HG03060 (cell line): ENCODE results near the gene EMC8.

Source experiments
- ATAC-seq: cut with Tn5 transposase; IDR thresholded peaks from one replicate; pipeline ENCODE4 v1.9.1; 2021; ENCODE audit warnings: low read depth, moderate number of reproducible peaks; ENCODE audit not compliant: unreplicated experiment

The EMC8 gene

DNA sequence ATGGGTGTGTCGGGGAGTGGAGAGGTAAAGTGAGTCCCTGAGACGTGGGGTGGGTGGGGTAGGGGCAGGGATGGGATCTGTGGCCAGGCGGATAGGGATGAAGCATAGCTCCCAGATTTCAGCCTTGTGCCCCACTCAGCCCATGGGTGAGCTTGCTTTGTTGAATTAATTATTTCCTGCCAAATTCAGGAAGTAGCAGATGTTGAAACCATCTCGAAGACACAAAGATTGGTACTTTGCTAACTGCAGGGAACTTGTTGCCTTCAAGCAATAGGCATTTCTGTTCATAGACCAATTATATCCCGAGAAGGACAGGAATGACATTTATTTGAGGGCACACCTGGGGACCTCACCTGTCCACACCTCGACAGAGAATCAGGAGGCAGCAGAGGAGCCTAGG, 37.5 kb downstream of the EMC8 start:
- ATAC-seq, result no peak

DNA sequence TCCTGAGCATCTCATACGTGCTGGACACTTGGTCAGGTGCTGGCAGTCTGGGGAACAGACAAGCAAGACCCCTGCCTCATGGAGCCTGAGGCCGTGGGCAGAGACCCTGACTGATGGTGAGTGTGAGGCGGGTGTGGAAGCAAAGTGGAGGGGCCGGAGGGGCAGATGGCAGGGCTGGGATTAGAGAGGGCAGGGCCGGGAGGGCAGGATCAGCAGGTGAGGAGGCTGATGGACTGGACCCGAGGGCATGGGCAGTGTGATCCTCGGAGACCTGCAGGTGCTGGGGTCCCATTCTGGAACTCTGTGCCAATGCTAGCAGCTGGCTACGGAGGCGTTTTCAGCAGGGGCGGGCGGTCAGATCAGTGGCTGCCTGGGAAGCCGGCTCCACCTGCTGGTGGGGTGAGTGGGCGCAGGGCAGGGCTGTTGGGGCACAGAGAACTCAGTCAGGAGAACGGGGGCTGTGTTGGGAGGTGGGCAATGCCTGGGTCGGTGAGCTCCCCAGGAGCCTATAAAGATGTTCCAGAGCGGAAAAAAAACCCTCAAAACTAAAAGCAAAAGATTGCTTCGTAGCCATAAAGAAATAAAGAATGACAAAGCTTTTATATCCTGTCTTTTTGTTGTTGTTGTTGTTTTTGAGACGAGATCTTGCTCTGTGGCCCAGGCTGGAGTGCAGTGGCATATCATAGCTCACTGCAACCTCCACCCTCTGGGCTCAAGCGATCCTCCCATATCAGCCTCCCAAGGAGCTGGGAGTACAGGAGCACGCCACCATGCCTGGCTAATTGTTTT, 39.5 kb downstream of the EMC8 start:
- ATAC-seq, result no peak

DNA sequence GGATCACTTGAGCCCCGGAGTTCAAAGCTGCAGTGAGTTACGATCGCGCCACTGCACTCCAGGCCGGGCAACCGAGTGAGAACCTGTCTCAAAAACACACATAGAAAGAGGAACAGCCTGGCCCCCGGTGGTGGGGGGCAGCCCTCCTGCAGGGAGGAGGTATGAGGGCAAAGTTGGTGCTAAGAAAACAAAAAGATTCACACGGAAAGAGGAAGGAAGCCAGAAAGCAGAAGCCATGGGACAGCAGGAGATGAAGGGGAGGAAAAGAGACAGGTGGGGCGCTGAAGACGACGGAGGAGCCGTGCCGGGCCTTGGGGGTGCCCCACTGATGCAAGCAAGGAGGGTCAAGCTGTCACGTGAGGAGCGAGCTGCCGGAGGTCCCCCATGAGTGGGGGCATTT, 40.2 kb downstream of the EMC8 start:
- no peak for ATAC-seq

DNA sequence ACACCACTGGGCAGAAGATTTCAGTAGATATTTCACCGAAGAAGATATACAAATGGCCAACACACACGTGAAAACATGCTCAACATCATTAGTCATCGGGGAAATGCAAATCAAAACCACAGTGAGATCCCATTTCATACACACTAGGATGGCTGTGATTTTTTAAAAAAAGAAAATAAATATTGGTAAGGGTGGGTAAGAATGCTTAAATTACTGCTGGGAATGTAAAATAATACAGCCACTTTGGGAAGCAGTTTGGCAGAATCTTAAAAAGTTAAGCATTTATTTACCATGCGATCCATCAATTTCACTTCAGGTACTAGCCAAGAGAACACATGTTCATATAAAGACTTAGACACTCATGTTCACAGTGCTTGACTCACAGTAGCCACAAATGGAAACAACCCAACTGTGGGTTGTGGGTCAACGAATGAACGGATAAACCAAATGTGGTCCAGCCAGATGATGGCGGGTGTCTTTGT, 42.0 kb downstream of the EMC8 start:
- ATAC-seq, result no peak

DNA sequence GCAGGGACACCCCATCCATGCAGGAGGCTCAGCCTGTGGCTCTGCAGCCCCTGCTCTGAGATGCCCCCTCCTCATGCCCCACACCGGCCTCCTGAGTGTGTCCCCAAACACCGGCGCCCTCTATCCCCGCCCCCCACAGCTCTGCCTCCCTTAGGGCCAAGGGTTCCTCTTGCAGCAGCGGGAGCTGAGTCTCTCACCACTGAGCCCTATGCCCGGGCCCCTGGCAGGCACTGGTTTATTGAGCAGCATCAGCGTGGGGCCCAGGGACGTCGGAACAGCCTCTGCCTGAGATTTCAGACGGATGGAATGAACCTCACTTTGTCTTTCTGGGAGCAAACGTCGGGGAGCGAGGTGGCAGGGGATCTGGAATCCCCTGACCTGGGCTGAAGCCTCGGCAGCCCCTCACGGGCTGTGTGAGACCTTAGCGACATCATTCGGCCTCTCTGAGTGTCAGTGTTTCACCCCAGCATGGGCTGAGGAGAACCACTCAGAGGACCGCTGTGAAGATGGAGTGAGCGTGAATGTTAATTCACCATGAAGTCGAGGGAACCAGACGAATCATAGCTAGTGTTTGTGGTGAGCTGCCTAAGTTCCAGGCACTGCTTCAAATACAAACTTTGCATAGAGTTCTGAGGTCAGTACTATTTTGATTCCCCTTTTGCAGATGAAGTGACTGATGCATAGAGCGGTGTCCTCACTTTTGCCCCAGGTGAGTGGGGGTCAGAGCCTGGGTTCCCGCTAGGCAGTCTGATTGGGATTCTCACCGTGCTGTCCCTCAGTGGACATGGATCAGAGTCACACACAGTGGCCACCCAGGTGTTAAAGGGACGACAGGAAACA, 43.2 kb downstream of the EMC8 start:
- peak; percentile 32 for ATAC-seq

DNA sequence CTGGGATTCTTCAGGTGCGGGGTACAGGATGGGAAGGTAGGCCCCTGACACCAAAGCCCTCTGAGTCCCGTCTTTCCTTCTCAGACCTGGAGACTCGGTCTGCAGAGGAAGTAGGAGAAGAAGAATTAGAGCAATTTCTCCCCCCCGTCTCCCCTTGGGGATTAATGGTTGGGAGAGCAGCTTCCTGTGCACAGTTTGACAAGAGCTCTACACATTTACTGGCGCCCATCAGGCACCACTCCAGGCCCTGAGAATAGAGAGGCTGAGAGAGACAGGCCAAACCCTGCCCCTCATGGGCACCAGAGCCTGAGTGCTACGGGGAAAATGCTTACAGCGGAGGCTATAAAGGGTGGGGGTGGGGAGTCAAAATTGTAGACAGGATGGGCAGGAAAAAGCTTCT, 44.9 kb downstream of the EMC8 start:
- ATAC-seq, result no peak

DNA sequence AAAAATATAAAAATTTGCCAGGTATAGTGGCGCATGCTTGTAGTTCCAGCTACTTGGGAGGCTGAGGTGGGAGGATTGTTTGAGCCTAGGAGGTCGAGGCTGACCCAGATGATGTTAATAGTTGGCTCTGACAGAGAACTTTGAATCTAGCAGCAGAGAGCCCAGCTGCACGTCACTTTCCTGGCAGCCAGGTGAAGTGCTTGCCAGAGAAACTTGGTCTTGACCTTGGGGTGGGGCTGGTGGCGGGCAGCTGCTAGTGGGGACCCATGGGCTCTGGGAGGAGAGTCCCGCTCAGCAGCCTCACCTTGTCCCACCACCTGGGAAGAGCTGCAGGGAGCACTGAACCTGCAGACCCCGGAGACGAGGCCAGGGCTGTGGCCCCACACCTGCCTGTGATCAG, 45.4 kb downstream of the EMC8 start:
- no peak for ATAC-seq

DNA sequence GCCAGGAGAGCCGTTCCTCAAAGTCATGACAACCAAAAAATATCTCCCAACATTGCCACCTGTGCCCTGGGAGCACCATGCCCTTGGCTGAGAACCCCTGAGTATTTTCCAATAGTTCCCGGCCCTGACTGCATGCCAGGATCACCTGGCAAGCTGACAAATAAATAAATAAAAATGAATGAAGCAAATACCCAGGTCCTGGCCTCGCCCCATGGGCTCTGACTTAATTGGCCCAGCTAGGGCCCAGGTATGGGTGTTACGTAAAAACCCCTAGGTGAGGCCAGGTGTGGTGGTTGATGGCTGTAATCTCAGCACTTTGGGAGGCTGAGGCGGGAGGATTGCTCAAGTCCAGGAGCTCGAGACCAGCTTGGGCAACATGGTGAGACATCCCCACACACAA, 45.8 kb downstream of the EMC8 start:
- no peak for ATAC-seq

DNA sequence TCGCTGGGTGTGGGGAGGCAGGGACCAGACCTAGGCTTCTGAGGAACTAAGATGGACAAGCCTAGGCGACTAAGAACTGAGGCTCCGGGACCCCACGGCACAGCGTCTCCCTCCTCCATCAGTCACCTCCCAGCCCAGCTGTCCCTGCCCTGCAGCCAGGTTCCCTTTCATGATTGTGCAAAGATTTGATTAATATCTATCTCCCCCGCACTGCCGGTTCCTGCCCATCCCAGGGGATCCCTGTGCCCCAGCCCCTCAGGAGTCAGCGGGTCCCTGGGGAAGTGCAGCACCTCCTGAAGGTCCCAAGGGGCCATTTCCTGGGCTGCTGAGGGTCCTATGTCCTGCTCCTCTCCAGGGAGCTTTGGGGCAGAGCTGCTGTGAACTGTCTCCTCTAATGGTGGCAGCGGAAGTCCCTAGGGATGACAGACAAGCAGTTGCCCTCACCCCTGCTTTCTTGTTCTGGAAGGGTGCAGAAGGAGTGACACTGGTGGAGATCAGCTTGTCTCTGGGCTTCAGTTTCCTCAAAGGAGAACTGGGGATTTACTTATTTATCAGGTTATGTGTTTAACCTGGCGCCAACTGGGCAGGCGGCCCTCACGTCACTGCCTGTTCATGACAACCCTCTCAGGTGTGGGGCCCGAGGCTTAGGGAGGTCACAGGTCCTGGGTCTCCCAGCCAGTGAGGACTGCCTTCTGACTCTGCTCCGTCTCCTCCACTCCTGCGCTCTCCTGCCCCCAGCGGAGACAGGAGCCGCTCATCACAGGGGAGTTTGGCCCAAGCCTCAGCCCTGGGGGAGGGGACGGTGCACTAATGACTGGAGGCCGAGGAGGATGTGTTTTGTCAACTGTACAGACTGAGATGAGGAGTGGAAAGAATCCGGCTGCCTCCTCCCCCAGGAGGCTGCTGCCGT, 46.6 kb downstream of the EMC8 start:
- no peak for ATAC-seq

DNA sequence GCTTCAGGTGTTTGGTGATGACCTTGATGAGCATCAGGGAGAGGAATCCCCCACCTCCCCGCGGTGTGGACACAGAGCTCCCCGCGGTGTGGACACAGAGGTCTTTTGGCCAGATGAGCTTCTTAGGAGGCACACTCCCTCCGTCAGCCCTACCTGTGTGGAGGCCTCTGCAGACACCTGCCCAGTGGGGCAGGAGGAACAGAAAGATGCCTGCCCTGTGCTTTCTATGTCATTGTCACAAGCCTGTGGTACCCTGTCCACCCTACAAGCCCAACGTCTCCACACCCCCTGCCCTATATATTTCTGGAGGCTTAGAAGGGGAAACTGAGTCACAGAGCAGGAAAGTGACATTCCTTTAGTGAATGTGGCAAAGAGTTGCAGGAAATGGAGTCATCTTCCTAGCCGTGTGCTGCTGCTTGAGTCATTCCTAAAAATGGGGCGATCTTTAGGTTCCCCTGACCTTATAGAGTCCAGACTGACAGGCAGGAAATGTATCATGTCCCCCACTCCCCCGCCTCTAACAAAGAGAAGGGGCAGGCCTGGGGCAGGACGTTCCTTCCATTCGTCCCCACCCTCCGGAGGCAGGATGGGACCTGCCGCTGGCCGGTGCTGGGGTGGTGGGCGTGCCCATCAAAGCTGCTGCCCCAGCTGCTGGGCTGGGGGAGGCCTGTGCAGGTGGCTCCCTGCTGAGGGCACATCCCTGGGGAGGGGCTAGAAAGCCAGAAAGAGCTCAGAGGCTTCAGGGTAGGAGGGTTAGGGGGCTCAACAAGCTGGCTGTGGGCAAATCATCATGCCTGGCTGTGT, 47.4 kb downstream of the EMC8 start:
- ATAC-seq, result no peak

DNA sequence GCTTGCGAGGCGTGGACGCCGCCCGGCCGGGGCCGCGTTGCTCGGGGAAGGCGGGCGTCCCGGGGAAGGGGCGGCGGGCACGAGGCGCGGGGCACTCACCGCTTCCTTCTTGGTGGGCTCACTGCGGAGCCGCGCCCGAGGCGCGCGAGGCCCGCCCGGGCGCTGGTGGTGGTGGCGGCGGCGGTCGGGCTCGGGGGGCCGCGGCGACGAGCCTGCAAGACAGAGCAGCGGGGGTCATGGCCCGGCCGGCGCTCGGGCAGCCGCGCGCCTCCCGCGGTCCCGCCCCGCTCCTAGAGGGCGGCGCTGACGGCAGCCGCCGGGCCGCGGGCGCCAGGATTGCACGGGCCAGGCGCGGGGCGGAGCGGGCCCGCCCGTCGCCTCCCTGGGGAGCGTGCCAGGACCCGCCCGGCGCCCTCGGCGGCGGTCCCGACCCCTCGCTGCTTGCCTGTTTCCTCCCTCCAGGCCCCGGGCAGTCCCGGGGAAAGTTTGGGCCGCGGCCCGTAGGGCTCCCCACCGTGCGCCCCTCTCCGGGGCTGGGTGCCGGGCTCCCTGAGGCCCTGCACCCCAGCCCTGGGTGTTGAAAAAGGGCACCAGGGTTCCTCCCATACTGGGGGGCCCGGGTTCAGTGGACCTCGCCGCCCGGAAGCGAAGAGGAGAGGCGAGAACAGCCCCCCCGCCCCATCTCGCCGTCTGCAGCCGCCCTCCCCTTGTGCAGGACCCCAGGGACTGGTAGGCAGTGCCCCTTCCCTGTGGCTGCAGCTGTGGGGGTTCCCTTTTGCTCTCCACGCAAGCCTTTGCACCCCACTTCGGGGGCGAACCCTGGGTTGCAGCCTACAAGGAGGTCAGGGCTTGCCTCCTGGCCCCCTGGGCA, 48.3 kb downstream of the EMC8 start, which contains the start of gene C16orf74:
TSS of gene C16orf74 (minus strand) at position 270 of the 871 bp plus-strand sequence. CDS start 15,879 bp downstream, outside the sequence.
- no peak for ATAC-seq

DNA sequence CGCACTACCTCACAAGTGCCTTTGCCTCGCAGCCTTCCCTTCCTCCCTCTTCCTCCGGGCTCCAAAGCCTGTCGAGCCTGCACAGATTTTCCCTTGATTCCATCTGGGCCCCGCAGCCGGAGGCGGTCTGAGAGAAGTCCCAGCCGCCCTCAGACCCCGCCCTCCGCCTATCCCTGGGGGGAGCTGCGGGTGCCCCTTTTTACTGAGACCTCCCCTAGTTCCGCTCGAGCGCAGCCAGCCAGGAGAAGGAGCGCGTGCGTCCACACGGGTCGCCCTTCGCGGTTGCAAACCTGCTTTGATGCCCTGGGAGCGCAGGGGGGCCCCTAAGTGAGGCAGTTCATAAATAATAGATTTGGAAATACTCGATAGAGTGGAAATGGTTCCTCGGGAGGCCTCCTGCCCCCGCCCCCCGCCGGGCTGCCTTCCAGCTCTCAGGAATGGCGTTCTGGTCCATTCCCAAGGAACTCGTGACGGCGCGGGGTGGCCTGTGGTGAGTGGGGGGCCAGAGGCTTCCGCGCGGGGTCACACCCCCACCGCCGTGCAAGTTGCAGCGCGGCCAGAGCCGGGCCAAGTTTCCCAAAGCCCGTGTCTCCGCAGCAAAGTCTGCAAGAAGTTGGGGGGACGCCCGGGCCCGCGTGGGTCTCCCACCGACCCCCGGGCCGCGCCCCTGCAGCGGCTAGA, 49.1 kb downstream of the EMC8 start:
- no peak for ATAC-seq

DNA sequence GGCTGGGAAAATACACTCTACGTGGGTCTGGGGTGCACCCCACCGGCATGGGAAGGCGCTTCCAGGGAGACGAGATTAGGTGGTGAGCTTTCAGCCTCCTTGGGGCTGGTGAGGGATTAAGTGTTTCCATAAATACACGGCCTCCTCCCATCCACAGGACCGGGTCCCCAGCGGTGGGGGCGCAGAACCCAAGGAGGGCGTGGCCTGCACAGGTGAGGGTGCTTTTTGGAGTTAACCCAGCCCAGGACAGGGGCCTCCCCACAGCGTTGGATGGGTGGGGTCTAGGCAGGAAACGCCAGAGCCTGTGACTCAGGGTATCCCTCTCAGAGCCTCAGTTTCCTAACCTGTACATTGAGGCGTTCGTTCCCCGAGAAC, 49.6 kb downstream of the EMC8 start:
- ATAC-seq, result no peak

DNA sequence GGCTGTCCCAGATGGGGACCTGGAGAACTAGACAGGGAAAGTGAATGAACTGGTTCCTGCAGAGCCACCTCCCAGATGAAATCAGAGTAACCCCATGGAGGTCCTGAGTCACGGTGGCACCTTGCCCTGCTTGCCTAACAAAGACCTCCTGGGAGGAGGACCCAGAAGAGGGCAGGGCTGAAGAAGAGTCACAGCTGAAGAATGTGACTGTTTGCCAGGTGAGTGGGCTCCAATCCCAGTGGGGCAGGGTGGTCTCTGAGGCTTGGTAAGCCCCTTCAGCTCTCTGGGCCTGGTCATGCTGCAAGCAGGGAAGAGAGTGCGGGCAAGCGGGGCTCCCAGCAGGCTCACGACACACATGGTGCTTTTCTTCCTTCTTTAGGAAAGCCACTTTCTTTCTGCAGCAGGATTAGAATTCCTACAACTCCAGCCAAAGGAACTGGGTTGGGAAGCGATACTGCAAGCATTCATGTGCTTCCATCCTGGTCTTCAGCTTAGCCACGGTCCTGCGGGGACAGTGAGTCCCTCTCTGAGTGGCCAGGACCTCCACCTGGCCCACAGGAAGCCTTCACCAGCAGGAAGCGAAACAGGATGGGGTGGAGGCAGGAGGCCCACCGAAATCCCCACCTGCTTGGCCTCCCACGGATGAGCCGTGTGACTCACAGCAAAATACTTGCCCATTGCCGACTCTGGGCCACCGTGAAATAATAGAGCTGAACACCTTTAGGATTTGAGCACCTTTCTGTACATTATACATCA, 52.7 kb downstream of the EMC8 start:
- no peak for ATAC-seq

DNA sequence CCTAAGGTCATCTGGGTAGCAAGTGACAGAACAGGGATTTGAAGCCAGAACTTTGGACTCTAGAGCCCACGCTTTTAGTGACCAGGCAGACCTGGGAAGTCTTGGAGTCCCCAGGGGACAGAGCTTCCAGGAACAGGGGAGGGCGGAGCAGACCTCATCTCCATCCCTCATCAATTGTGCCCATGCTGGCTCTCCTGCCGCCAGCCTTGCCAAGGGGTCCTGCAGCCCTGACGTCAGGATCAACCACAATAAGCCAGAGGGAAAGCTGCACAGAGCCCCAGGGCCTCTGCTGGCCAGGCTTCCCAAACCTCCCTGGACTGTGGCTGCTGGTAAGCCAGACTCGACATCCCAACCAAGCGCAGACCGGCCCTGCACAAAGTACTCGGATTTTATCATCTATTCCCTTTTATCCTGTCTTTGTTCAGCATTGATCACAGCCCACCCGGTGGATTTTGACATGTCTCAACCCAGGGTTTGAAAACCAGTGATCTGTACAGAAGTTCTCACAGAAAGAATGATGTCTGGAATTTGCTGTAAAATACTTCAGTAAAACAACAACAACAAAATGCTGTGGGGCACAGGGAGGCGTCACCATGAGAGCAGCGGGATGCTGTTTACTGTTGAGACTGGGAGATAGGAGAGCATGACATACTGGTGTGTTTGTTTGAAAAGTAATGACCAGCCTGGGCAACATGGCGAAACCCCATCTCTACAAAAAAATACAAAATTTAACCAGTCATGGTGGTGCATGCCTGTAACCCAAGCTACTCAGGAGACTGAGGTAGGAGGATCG, 60.2 kb downstream of the EMC8 start:
- no peak for ATAC-seq

DNA sequence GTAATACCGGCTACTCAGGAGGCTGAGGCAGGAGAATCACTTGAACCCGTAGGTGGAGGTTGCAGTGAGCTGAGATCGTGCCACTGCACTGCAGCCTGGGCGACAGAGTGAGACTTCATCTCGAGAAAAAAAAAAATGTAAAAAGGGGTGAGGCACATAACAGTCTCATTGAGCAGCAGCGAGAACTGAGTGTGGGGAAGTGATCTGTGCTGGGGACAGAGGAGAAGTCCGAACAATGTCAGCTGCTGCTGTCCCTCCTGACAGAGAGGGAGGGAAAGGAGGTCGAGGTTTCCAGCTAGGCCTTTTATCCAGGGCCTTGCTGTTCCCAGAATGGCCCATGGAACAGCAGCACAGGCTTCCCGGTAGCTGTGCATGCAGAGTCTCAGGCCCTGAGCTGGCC, 62.4 kb downstream of the EMC8 start:
- no peak for ATAC-seq

DNA sequence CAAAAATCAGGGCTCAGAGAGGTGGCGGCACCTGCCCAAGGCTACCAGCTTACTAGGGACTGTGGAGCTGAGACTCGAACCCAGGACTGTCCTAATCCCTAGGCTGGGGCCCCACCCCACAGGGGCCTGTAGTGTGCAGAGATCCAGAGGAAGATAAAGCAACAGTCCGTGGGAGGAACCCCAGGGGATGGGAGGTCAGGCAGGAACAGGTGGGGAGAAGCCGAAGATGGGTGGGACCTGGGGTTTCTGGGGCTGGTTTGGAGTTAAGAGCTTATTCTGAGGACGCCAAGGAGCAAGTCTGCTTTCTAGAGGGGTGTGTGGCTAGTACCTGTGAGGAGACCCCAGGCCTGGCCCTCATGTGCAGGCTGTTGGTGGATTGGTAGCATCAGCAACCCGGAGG, 63.4 kb downstream of the EMC8 start:
- no peak for ATAC-seq
